Gastrocnemius medialis (tissue), 4 donors: ENCODE measurements around the gene HOXD12. TPM values are rescaled to one million over a fixed set of nuclear protein-coding genes. Genes with fewer than 3 reads are reported as not detected.
A peak's percentile ranks its signal among the peaks of the same experiment; 100 is the strongest.

Experiments
- ATAC-seq, 2 donors: fragments of 150-250 bp; one replicate each; pipeline ENCODE4 v1.9.1; 2016
- DNase-seq, 2 donors: peaks; one replicate each; pipeline ENCODE4 v3.0.0-alpha.2; 2019
- H3K27ac ChIP-seq, 4 donors: fragments of 200-600 bp; sonication (generic); 1 replicate in 1 of 4; 2 replicates in 3 of 4; pipeline ENCODE4 v1.5.1; 2016 to 2018; ENCODE audit warnings: mild to moderate bottlenecking in 2 of 4, moderate library complexity in 1 of 4
- H3K27me3 ChIP-seq, 3 donors: fragments of 200-600 bp; sonication (generic) in 2 of 3; 1 replicate in 1 of 3; 2 replicates in 2 of 3; pipeline versions ENCODE4 v1.5.1 to v1.6.0; 2016 to 2019; ENCODE audit warnings: mild to moderate bottlenecking in 1 of 3, moderate library complexity in 1 of 3
- H3K36me3 ChIP-seq, 2 donors: fragments of 200-600 bp; sonication (generic) in 1 of 2; one replicate each; pipeline ENCODE4 v1.5.1; 2017 to 2018
- H3K4me1 ChIP-seq, 2 donors: fragments of 200-600 bp; sonication (generic) in 1 of 2; one replicate each; pipeline ENCODE4 v1.5.1; 2016 to 2017; ENCODE audit warnings: mild to moderate bottlenecking in 2 of 2
- H3K4me3 ChIP-seq, 4 donors: fragments of 200-600 bp; sonication (generic) in 3 of 4; 1 replicate in 1 of 4; 2 replicates in 3 of 4; pipeline ENCODE4 v1.5.1; 2016 to 2019; ENCODE audit warnings: mild to moderate bottlenecking in 2 of 4
- H3K9me3 ChIP-seq, 3 donors: fragments of 200-600 bp; sonication (generic) in 2 of 3; 1 replicate in 1 of 3; 2 replicates in 2 of 3; pipeline ENCODE4 v1.5.1; 2016 to 2019
- POLR2A ChIP-seq, 2 donors: fragments of 450-650 bp; IDR thresholded peaks; one replicate each; pipeline ENCODE4 v1.6.1; 2017; ENCODE audit warnings: antibody characterized with exemption in 2 of 2, mild to moderate bottlenecking in 2 of 2, moderate library complexity in 2 of 2
- in situ Hi-C, 4 donors: fragments of 200-750 bp; cut with MboI; loops; one replicate each; pipeline versions ENCODE4 v1.15.0 to v1.8.0; 2017; ENCODE audit warnings: low sequenced_read_pairs in 4 of 4
- intact Hi-C: fragments of 100-400 bp; cut with DNase I; formaldehyde crosslinking; loops from one replicate; pipeline ENCODE4 v1.15.1; 2023; ENCODE audit warnings: low total_unique reads
- total RNA-seq, 4 donors: library from RNA; depleted of rRNA; stranded (reverse); fragments of >200 nt; gene quantifications; one replicate each; pipeline versions ENCODE4 v1.1.0 to v1.2.3, GENCODE V29; 2016
- TF ChIP-seq, protein P1 (sequence below), 5 experiments: fragments of 450-650 bp in 3 of 5; fragments of 200-600 bp in 2 of 5; sonication (generic) in 2 of 5; IDR thresholded peaks in 4 of 5; conservative IDR thresholded peaks in 1 of 5; 1 replicate in 4 of 5; 2 replicates in 1 of 5; pipeline ENCODE4 v1.5.1; 2016 to 2019; ENCODE audit warnings: antibody characterized with exemption in 5 of 5, mild to moderate bottlenecking in 3 of 5, moderate library complexity in 3 of 5

The HOXD12 gene
- total RNA-seq, 4 donors from 2014 or later: not detected

DNA sequence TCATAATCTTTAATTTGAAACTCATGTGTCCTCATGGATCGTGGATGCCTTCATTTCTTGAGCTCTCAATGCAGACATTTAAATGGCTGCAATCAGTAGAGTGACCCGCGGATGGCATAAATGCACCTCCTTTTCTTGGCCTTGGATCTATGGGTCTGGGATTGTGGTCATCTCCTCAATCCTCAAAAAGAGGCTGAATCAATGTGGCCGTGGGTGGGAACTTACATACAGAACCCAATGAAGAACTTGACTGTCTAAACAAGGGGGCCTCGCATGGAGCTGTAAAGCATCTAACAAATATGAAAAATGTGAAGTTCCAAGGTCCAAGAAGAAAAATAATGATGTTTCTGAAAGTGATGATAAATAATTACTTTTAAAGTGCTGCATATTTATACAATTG lies 4.2 kb upstream of the HOXD12 start:
- Histone ChIP-seq H3K4me3 (no peak overlapping the region), H3K36me3 (no peaks in the 10 kb centered on the region), H3K4me1 (peaks cover 16 to 19% of the 10 kb centered on the region in 2 donors), H3K27ac (no peak overlapping the region), H3K9me3 (no peaks in the 10 kb centered on the region), H3K27me3 (peaks cover 98 to 100% (median 98%) of the 10 kb centered on the region in 3 donors)
- TF ChIP-seq, protein P1, sequence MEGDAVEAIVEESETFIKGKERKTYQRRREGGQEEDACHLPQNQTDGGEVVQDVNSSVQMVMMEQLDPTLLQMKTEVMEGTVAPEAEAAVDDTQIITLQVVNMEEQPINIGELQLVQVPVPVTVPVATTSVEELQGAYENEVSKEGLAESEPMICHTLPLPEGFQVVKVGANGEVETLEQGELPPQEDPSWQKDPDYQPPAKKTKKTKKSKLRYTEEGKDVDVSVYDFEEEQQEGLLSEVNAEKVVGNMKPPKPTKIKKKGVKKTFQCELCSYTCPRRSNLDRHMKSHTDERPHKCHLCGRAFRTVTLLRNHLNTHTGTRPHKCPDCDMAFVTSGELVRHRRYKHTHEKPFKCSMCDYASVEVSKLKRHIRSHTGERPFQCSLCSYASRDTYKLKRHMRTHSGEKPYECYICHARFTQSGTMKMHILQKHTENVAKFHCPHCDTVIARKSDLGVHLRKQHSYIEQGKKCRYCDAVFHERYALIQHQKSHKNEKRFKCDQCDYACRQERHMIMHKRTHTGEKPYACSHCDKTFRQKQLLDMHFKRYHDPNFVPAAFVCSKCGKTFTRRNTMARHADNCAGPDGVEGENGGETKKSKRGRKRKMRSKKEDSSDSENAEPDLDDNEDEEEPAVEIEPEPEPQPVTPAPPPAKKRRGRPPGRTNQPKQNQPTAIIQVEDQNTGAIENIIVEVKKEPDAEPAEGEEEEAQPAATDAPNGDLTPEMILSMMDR (IDR thresholded peaks at IDR 0.05 in 4 of 5, conservative IDR thresholded peaks at IDR 0.05 in 1 of 5): no peak
- no peak for TF ChIP-seq POLR2A (IDR thresholded peaks at IDR 0.05)
- intact Hi-C loops (loop anchor here (5.0 kb wide), 2 partner anchors 728 to 843 kb away; no protein-coding TSS in a partner anchor), in situ Hi-C loops (loop anchor here in 3 of 4 donors (5.0 to 25.0 kb wide), 4 partner anchors 408 to 733 kb away; no protein-coding TSS in a partner anchor)
- ATAC-seq (no peak), DNase-seq (no peak)

DNA sequence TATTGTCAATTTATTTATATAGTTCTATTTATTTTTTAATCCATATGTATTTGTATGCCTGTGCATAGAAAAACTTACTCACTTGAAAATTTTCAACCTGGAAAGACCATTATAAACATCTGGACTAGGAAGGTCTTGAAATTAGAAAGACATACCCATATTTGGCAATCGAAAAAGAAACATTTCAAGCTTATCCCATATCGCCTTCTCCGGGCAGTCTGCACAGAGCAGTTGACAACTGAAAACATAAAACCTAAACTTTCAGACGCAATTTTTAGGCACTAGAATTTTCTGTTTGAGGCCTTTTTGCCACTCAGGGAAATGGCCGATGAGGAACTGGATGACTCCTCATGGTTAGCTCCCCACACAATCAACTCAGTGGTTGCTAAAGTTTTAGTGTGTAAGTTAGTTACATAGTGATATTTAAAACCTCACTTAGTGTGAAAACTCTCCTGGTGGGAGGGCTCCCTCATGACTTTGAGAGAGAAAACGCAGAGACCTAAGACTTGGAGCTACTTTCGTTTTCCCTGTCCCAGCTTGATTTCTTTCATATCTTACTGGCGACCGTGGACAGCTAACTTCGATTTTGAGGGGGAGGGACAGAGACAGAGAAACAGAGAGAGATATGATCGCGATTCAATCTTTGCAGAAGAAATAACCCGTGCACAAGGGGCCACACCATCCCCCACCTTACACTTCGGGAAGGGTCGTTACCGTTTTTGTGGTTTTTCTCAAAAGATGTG lies 3.2 kb upstream of the HOXD12 start:
- ATAC-seq: no peak
- no peaks in the 10 kb centered on the region for H3K9me3 ChIP-seq
- H3K4me3 ChIP-seq: peak overlapping the region in 3 of 4 donors; percentile 44 to 62 (median 46)
- TF ChIP-seq, protein P1 (IDR thresholded peaks at IDR 0.05 in 4 of 5, conservative IDR thresholded peaks at IDR 0.05 in 1 of 5): no peak
- no peak for TF ChIP-seq POLR2A (IDR thresholded peaks at IDR 0.05)
- no peak overlapping the region for H3K27ac ChIP-seq
- intact Hi-C loops (loop anchor here (5.0 kb wide), 2 partner anchors 729 to 844 kb away; no protein-coding TSS in a partner anchor), in situ Hi-C loops (loop anchor here in 3 of 4 donors (5.0 to 25.0 kb wide), 4 partner anchors 409 to 734 kb away; no protein-coding TSS in a partner anchor)
- peaks cover 16 to 19% of the 10 kb centered on the region in 2 donors for H3K4me1 ChIP-seq
- no peak for DNase-seq
- H3K36me3 ChIP-seq: no peaks in the 10 kb centered on the region
- H3K27me3 ChIP-seq: peaks cover 98 to 100% (median 98%) of the 10 kb centered on the region in 3 donors

DNA sequence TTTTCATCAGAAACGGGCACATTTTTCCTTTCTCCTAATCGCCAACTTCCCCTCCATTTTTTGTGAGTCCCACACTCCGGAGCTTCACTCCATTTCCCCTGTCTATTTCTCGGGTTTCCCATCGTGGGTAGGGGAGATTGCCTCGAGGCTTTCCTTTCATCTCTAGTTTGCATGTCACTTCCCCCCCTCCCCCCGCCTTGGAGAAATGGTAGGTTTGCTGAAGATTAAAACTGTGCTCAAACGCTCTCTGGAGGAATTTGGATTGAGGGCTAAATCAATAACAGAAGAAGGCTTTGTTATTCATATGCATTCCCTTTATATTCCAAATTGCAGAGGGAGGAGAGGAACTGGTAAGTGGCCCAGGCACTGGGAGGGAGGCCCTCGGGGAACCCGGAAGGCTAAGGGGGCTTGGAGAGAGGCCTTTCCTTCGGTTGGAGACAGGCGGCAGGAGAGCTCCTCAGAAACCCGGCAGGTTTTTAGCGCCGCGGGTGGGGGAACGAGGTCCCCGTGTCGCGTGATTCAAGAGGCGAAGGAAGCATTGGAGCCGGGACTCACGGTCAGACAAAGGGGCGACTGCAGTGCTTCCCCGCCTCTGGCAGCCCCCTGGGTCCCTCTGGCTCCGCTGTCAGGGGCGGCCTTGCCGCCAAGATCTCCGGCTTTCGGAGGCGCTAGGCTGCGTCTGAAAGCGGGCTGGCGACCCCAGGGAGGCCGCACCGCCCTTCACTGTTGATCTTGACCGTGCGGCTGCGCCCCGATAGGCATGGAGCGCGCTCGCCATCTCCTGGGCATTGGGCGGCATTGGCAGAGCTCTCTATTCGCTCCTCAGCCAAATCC lies 2.4 kb upstream of the HOXD12 start:
- H3K9me3 ChIP-seq: no peaks in the 10 kb centered on the region
- TF ChIP-seq POLR2A (IDR thresholded peaks at IDR 0.05): no peak
- TF ChIP-seq, protein P1 (IDR thresholded peaks at IDR 0.05 in 4 of 5, conservative IDR thresholded peaks at IDR 0.05 in 1 of 5): peak; percentile 64 to 91 (median 86)
- peaks cover 16 to 19% of the 10 kb centered on the region in 2 donors for H3K4me1 ChIP-seq
- no peak overlapping the region for H3K27ac ChIP-seq
- ATAC-seq: peak; percentile 72 to 79
- peak in 1 of 2 donors; percentile 41 for DNase-seq
- intact Hi-C loops: loop anchor here (5.0 kb wide), 2 partner anchors 730 to 845 kb away; no protein-coding TSS in a partner anchor
- peaks cover 98 to 100% (median 98%) of the 10 kb centered on the region in 3 donors for H3K27me3 ChIP-seq
- H3K36me3 ChIP-seq: no peaks in the 10 kb centered on the region
- H3K4me3 ChIP-seq: peak overlapping the region; percentile 36 to 62 (median 45)
- in situ Hi-C loops: loop anchor here in 3 of 4 donors (5.0 to 25.0 kb wide), 4 partner anchors 410 to 735 kb away; no protein-coding TSS in a partner anchor

DNA sequence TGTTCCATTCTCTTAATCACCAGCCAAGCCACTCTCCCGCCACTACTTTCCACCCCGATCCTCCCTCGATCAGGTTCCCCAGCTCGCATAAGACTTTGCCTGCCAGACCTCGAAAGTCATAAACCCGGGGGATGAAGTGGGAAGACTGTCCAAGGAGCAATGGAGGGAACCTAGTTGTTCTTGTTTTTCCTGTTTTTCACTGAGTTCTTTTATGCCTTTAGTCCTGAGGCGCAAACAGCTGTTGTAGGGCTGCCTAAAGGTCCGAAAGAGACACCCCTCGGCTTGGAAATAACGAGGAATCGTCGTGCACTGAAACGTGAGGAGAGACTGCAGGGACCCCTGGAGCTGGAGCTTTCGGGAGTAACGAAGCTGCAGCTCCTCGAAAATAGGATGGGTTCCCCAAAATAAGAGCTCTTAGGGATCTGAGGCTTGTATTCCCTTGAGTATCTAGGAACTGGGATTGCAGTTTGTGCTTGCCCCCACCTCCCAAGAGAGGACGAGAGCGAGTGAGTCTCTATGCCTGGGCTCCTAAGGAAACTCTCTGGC lies 1.7 kb upstream of the HOXD12 start:
- TF ChIP-seq POLR2A (IDR thresholded peaks at IDR 0.05): no peak
- TF ChIP-seq, protein P1 (IDR thresholded peaks at IDR 0.05 in 4 of 5, conservative IDR thresholded peaks at IDR 0.05 in 1 of 5): peak in 1 of 5 experiments; percentile 9
- Histone ChIP-seq H3K4me3 (peak overlapping the region in 3 of 4 donors; percentile 44 to 62 (median 46)), H3K36me3 (no peaks in the 10 kb centered on the region), H3K27me3 (peaks cover 100% of the 10 kb centered on the region in 3 donors), H3K4me1 (peaks cover 16 to 19% of the 10 kb centered on the region in 2 donors), H3K27ac (no peak overlapping the region), H3K9me3 (no peaks in the 10 kb centered on the region)
- intact Hi-C loops: loop anchor here (5.0 kb wide), 2 partner anchors 731 to 846 kb away; no protein-coding TSS in a partner anchor
- no peak for ATAC-seq
- in situ Hi-C loops: loop anchor here in 3 of 4 donors (5.0 to 25.0 kb wide), 4 partner anchors 411 to 736 kb away; no protein-coding TSS in a partner anchor
- no peak for DNase-seq
